K562 (cell line): ENCODE results near the gene RAB31. TPM values are rescaled to one million over a fixed set of nuclear protein-coding genes. Genes with fewer than 3 reads are reported as not detected.
A peak's percentile ranks its signal among the peaks of the same experiment; 100 is the strongest.

Experiments
- CBFA2T2 ChIP-seq: fragments of 450-650 bp; conservative IDR thresholded peaks from 2 replicates; pipeline ENCODE4 v1.6.1; 2017; ENCODE audit warnings: mild to moderate bottlenecking
- KHSRP ChIP-seq: fragments of 450-650 bp; IDR thresholded peaks from 2 replicates; pipeline ENCODE4 v1.6.1; 2017
- MEIS2 ChIP-seq: fragments of 450-650 bp; IDR thresholded peaks from 2 replicates; pipeline ENCODE4 v1.6.1; 2014; ENCODE audit warnings: mild to moderate bottlenecking; ENCODE audit not compliant: partially characterized antibody
- RB1 ChIP-seq: fragments of 450-650 bp; IDR thresholded peaks from 2 replicates; pipeline ENCODE4 v1.6.1; 2017; ENCODE audit warnings: low read depth, mild to moderate bottlenecking
- SRSF7 ChIP-seq: fragments of 200-400 bp; formaldehyde crosslinking; optimal IDR thresholded peaks from 2 replicates; pipeline ENCODE3; 2017; ENCODE audit warnings: mild to moderate bottlenecking, low read depth, low read length
- ZNF445 ChIP-seq: fragments of 250-450 bp; sonication (Bioruptor Pico); IDR thresholded peaks from 2 replicates; pipeline ENCODE4 v1.4.0; 2020; ENCODE audit warnings: low read depth, mild to moderate bottlenecking, moderate library complexity
- polyA plus RNA-seq, 8 experiments: library from polyadenylated mRNA; depleted of rRNA in 4 of 8; stranded (reverse) in 5 of 8; unstranded in 3 of 8; fragments of >200 nt; fragmentation: Nextera tagmentation in 2 of 8; fragmentation: Illumina TruSeq in 1 of 8; extraction: Ambion mirVana in 2 of 8; extraction: Trizol in 1 of 8; gene quantifications; 2 replicates each; pipeline versions ENCODE4 v1.2.1 to v1.2.3, GENCODE V29; 2011 to 2014; ENCODE audit warnings: inconsistent platforms in 1 of 8, missing spikeins in 1 of 8
- total RNA-seq, 7 experiments: library from RNA; depleted of rRNA in 6 of 7; stranded (reverse); fragments of >200 nt in 6 of 7; fragmentation: Illumina TruSeq in 2 of 7; extraction: Trizol in 2 of 7; gene quantifications; 2 replicates each; pipeline versions ENCODE4 v1.2.1 to v1.2.3, GENCODE V29; 2011 to 2021; ENCODE audit warnings: low replicate concordance in 1 of 7
- TF ChIP-seq, protein P1 (sequence below): sonication (generic); formaldehyde crosslinking; IDR thresholded peaks from 2 replicates; pipeline ENCODE4 v1.8.1; 2023; ENCODE audit warnings: mild to moderate bottlenecking, missing genetic modification reagents, moderate library complexity
- TF ChIP-seq, protein P2 (sequence below): fragments of 250-450 bp; sonication (Bioruptor Pico); IDR thresholded peaks from 2 replicates; pipeline ENCODE4 v1.4.0; 2020
- TF ChIP-seq, protein P3 (sequence below): fragments of 250-450 bp; sonication (Bioruptor Pico); IDR thresholded peaks from 2 replicates; pipeline ENCODE4 v1.8.0; 2022; ENCODE audit warnings: inconsistent platforms, mild to moderate bottlenecking, moderate library complexity, borderline replicate concordance
- TF ChIP-seq, protein P4 (sequence below), 2 experiments: fragments of 450-650 bp; IDR thresholded peaks; 2 replicates each; pipeline ENCODE4 v1.6.1; 2016
- TF ChIP-seq, protein P5 (sequence below), 3 experiments: IDR thresholded peaks in 2 of 3; conservative IDR thresholded peaks in 1 of 3; 2 replicates each; pipeline ENCODE4 v1.5.1; 2011 to 2012; ENCODE audit warnings: low read length in 3 of 3, mild to moderate bottlenecking in 3 of 3, control low read depth in 2 of 3, improper control_type of control experiment in 1 of 3, inconsistent platforms in 1 of 3, low read depth in 1 of 3, mixed read lengths in 1 of 3, moderate library complexity in 1 of 3; ENCODE audit not compliant: insufficient read depth in 2 of 3
- TF ChIP-seq, protein P6 (sequence below), 2 experiments: fragments of 450-650 bp; IDR thresholded peaks; 2 replicates each; pipeline ENCODE4 v1.6.1; 2016; ENCODE audit warnings: mild to moderate bottlenecking in 2 of 2, borderline replicate concordance in 1 of 2, low read depth in 1 of 2, moderate library complexity in 1 of 2

RAB31 gene
- total and polyA plus RNA-seq, 9 of the 15 experiments (the other 6 are each of a cell fraction or from before 2014, with no cell fraction given): 20.7 to 70.4 (median 41.3) TPM

DNA sequence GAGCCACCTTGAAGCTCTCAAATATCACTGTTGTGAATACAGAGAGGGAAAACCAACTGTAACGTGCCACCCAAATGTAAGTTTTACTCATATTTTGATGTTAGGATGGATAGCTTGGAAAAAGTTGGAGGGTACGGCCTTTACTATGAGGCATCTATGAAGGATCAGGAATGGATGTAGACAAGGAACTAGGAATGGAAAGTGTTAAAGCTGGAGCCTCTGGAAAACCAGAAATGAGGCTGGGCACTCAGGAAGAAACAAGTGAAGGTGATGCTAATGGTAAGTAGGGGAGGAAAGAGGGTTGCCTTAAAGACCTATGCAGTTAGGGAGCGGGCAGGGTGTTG is 177.9 kb downstream of the RAB31 start (continued):
- TF ChIP-seq, protein P1, sequence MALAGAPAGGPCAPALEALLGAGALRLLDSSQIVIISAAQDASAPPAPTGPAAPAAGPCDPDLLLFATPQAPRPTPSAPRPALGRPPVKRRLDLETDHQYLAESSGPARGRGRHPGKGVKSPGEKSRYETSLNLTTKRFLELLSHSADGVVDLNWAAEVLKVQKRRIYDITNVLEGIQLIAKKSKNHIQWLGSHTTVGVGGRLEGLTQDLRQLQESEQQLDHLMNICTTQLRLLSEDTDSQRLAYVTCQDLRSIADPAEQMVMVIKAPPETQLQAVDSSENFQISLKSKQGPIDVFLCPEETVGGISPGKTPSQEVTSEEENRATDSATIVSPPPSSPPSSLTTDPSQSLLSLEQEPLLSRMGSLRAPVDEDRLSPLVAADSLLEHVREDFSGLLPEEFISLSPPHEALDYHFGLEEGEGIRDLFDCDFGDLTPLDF (CRISPR knock-in tag): no peak
- TF ChIP-seq SRSF7: no peak
- TF ChIP-seq, protein P2, sequence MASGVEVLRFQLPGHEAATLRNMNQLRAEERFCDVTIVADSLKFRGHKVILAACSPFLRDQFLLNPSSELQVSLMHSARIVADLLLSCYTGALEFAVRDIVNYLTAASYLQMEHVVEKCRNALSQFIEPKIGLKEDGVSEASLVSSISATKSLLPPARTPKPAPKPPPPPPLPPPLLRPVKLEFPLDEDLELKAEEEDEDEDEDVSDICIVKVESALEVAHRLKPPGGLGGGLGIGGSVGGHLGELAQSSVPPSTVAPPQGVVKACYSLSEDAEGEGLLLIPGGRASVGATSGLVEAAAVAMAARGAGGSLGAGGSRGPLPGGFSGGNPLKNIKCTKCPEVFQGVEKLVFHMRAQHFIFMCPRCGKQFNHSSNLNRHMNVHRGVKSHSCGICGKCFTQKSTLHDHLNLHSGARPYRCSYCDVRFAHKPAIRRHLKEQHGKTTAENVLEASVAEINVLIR (CRISPR knock-in tag): 0 out of 2 replicates have a peak, but pooled peaks have one; percentile 15
- TF ChIP-seq, protein P3, sequence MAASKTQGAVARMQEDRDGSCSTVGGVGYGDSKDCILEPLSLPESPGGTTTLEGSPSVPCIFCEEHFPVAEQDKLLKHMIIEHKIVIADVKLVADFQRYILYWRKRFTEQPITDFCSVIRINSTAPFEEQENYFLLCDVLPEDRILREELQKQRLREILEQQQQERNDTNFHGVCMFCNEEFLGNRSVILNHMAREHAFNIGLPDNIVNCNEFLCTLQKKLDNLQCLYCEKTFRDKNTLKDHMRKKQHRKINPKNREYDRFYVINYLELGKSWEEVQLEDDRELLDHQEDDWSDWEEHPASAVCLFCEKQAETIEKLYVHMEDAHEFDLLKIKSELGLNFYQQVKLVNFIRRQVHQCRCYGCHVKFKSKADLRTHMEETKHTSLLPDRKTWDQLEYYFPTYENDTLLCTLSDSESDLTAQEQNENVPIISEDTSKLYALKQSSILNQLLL (CRISPR knock-in tag): no peak
- TF ChIP-seq, protein P4, sequence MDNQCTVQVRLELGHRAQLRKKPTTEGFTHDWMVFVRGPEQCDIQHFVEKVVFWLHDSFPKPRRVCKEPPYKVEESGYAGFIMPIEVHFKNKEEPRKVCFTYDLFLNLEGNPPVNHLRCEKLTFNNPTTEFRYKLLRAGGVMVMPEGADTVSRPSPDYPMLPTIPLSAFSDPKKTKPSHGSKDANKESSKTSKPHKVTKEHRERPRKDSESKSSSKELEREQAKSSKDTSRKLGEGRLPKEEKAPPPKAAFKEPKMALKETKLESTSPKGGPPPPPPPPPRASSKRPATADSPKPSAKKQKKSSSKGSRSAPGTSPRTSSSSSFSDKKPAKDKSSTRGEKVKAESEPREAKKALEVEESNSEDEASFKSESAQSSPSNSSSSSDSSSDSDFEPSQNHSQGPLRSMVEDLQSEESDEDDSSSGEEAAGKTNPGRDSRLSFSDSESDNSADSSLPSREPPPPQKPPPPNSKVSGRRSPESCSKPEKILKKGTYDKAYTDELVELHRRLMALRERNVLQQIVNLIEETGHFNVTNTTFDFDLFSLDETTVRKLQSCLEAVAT (IDR thresholded peaks at IDR 0.05): peak in 1 of 2 experiments; percentile 20; a peak in 1 of 4 replicates
- no peak for TF ChIP-seq KHSRP
- no peak for TF ChIP-seq MEIS2
- TF ChIP-seq ZNF445: no peak
- TF ChIP-seq CBFA2T2: no peak
- TF ChIP-seq, protein P5, sequence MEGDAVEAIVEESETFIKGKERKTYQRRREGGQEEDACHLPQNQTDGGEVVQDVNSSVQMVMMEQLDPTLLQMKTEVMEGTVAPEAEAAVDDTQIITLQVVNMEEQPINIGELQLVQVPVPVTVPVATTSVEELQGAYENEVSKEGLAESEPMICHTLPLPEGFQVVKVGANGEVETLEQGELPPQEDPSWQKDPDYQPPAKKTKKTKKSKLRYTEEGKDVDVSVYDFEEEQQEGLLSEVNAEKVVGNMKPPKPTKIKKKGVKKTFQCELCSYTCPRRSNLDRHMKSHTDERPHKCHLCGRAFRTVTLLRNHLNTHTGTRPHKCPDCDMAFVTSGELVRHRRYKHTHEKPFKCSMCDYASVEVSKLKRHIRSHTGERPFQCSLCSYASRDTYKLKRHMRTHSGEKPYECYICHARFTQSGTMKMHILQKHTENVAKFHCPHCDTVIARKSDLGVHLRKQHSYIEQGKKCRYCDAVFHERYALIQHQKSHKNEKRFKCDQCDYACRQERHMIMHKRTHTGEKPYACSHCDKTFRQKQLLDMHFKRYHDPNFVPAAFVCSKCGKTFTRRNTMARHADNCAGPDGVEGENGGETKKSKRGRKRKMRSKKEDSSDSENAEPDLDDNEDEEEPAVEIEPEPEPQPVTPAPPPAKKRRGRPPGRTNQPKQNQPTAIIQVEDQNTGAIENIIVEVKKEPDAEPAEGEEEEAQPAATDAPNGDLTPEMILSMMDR (IDR thresholded peaks at IDR 0.05 in 2 of 3, conservative IDR thresholded peaks at IDR 0.05 in 1 of 3; ENCODE audit: insufficient read depth in 2 of 3, low read depth in 1 of 3, low read length in 3 of 3): no peak
- no peak for TF ChIP-seq RB1
- TF ChIP-seq, protein P6, sequence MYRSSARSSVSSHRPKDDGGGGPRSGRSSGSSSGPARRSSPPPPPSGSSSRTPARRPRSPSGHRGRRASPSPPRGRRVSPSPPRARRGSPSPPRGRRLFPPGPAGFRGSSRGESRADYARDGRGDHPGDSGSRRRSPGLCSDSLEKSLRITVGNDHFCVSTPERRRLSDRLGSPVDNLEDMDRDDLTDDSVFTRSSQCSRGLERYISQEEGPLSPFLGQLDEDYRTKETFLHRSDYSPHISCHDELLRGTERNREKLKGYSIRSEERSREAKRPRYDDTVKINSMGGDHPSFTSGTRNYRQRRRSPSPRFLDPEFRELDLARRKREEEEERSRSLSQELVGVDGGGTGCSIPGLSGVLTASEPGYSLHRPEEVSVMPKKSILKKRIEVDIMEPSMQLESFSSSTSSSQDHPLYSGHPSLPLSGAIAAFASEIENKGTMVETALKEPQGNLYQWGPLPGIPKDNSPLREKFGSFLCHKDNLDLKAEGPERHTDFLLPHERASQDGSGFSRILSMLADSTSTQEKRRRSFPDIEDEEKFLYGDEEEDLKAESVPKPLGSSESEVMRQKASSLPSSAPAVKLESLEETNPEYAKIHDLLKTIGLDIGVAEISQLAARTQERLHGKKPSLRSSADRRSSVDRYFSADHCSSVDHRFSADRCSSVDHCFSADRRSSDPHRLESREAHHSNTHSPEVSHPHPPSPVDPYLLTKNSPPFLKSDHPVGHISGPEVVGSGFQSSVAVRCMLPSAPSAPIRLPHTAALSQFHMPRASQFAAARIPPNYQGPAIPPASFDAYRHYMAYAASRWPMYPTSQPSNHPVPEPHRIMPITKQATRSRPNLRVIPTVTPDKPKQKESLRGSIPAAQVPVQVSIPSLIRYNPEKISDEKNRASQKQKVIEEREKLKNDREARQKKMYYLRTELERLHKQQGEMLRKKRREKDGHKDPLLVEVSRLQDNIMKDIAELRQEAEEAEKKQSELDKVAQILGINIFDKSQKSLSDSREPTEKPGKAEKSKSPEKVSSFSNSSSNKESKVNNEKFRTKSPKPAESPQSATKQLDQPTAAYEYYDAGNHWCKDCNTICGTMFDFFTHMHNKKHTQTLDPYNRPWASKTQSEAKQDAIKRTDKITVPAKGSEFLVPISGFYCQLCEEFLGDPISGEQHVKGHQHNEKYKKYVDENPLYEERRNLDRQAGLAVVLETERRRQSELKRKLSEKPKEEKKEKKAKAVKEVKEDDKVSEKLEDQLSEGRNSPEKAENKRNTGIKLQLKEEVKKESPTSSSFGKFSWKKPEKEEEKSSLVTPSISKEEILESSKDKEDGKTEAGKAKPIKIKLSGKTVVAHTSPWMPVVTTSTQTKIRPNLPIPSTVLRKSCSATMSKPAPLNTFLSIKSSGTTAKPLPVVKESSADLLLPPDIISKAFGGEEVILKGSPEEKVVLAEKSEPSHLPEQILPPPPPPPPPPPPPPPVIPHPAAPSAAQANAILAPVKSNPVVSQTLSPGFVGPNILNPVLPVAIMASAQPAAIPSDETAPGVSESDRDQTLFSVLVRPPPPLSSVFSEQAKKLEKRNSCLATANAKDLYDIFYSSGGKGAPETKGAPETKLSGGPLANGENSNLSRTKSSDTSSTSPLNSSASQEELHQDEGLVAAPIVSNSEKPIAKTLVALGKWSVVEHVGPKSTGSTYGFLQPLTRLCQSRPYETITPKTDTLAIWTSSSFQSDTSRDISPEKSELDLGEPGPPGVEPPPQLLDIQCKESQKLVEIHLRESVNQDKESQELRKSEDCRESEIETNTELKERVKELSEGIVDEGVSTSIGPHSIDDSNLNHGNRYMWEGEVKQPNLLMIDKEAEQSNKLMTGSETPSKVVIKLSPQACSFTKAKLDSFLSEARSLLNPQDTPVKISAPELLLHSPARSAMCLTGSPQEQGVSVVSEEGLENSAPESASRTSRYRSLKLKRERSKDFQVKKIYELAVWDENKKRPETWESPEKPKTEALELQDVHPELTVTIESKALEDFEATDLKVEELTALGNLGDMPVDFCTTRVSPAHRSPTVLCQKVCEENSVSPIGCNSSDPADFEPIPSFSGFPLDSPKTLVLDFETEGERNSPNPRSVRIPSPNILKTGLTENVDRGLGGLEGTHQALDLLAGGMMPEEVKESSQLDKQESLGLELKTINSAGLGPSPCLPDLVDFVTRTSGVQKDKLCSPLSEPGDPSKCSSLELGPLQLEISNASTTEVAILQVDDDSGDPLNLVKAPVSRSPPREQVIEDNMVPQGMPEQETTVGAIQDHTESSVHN (IDR thresholded peaks at IDR 0.05; ENCODE audit: borderline replicate concordance in 1 of 2, low read depth in 1 of 2): no peak
